Measurements from ENCODE around the gene NCLN.
"Not testable (repeated sequence)": the region's sequence is repeated elsewhere in the genome, so short reads cannot be mapped to it uniquely, and the experiment has no call there.

Gene NCLN

DNA sequence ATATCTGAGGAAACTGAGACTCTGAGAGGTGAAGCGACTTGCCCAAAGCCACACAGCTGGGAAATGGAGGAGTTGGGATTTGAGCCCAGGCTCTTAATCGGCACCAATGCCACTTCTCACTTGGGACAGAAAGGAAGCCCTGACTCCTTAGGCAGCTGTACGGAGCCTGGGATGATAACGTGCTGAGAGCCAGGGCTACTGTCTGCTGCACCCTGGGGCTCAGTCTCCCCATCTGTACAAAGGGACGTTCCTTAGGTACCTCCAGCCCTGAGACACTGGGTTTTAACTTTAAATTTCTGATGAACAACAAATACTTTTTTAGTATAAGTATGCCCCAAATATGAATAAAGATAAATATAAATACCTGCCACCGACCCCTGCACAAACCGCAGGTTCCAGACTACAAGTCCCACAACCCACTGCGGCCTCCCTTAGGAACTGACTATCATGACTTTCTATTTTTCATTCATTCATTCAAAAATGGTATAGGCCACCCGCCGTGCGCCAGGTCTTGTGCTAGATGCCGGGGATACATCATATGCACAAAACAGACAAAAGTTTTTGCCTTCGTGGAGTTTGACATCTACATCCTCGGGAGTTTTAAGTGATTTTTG is 776 bp upstream of the NCLN start:
- DNase-seq = no peak

DNA sequence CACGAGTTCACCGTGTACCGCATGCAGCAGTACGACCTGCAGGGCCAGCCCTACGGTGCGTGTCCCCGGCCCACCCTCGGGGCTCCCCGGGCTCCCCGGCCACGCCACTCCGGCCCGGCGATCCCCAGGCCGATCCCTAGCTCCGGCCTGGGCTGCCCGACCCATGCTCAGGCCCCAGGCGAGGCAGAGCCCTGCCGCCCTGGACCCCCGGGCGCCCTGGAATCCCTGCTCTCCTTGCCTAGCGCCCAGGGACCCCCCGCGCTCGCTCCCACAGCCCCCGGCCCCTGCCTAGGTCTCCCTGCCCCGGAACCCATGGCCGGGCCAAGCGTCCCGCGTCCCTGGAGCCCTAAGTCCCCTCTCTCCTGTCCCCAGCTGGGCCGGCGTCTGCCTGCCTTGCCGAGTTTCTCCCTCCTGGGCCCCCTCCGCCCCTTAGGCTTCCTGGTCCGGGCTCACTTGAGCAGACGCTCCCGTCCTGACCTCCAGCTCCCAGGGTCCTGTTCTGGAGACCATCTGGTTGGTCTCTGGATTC is 494 bp downstream of the NCLN start:
- DNase-seq = no peak

DNA sequence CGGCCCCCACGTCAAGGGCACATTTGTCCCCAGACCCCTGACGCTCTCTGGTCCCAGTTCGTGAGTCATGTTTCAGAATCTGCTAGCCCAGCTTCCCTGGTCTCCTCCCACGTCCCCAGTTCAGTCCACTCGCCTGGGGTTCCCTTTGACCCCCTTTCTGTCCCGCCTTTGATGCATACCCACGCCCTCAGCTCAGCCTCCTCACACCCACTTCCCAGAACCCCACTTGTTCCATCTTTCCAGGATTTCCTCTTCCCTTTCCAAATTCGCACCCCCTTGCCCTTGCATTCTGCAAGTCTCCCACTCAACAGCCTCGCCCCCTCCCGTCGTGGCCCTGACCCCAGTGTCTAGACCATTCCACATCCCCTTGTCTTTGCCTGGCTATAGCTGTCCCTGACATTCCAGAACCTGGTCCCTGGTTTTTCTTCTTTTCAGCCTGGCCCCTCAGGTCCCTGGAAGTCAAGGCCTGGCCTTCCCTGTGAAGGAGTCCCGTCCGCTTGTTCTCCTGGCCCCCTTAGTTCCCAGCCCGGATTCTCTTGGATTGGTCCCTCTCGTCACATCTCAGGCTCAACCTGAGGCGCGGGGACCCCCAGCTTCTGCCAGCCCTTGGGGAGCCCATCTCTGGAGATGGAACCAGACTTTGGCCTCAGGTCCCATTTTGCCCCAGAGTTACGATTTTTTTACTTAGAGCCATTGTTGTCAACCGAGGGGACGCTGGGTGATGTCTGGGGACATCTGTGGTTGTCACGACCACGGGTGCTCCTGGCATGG is 1.3 kb downstream of the NCLN start:
- DNase-seq = no peak

DNA sequence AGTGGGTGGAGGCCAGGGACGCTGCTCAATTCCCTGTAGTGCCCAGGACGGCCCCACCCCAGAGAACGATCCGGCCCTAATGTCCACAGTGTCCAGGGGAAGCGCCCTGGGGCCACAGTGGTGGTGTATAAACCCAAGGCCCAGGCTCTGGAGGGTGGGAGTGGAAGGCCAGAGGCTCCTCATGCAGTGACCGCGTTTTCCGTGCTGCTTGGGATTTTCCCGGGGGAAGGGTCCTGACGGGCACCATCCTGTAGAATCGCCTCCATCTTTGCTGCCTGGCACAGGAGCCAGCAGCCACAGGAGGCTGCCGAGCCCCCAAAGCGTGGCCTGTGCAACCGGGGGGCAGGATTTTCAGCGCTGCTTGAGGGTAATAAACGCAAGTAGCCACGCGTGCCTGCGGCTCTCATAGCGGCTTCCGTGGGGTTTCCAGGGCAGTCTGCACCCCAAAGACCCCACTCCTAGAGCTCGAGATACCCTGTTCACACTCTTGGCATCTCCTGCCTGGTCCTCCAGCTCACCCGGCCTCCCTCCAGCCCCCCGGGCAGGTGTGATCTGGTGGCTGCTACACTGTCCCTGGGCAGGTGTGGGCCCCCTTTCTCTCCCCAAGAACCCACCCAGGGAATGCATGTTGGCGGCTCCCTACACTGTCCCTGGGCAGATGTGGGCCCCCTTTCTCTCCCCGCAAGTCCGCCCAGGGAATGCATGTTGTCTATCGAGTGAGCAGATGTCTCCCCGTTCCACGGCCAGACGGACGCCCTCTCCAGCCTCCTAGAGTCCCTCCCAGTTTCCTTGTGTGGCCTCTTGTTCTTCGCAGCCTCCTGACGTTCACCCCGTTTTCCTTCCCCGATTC is 2.2 kb downstream of the NCLN start:
- DNase-seq = no peak

DNA sequence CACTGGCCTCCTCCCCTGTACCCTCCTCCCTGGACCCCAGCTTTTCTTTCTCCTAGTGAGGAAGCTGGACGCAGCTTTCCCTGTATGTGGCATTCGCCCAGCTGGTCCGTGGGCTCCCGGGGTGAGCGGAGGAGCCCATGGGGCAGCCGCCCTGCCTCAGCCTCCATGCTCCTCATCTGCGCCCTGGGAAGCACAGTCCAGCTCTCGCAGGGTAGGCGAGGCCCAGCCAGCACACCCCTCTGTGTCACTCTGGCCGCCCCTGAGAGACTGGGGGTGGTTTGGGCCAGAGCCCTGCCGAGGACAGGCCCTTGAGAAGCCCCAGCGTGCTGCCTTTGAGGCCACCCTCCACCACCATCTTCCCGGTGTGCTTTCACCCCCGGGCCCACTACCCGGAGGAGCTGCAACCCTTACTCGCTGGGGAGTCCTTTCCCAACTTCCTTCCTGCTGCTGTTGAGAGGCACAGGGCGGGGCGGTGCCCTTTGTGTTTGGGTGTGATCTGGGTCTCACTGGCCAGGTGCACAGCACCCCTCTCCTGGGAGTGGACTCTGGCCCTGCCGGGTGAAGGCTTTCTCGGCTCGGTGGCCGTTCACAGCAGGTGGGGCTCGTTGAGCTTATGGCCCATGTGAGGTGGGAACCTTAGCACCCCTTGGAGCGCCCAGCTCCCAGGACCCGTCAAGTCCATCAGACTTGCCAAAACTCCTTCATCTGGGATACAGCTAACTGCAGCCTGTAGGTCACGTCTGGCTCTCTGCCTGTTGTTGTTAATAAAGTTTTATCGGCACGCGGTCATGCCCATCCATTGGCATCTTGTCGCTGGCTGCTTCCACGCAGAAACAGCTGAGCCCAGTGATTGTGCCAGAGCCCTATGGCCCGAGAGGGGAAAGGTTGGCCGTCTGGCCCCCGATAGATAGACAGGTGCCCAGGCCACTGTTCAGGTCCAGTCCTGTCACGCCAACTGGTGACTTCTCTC is 3.2 kb downstream of the NCLN start:
- no peak for DNase-seq

DNA sequence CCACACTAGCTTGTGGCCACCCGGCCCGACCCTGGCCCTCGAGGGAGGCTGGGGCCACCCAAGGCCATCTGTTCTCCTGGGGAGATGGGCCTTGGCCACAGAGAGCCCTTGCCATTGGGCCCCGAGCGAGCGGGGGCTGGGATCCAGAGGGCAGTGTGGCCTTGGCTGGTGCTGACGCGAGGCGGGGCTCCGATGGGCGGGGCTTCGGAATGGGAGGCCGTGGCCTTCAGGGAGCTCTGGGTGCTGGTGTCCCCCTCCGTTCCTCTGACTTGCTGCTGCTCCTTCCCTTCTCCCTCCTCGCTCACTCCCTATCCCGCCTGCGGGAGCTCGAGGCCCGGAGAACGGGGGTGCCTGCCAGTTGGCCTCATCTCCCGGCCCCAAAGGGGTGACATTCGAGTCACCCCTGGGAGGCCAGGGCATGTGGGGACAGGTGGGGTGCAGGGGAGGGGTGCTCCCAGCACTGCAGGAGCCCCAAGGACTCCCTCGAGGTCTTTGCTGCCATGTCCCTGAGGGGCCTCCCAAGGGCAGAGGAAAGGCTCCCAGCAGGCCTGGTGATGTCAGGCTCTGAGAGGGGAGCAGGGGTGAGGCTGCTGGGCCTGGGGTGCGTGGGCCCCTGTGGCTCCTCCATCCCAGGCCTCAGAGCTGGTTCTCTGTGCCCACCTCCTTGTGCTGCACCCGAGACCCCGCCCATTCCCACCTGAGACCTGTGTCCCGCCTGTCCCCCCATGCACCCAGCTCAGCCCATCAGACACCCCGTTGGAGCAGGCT is 4.2 kb downstream of the NCLN start:
- no peak for DNase-seq

DNA sequence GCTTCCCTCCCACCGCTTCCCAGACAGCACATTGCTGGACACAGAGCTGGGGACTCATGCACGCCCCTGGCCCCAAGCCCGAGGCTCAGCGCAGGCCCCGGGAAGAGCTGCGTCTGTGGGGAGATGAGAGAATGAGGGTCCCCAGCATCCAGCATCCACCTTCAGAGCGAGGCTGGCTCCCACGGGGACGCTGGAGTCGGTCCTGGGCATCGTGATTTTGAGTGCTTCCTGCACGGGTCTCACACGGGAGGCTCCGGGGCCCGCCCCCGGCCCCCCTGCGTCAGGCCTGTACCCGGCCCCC is 4.7 kb downstream of the NCLN start:
- no peak for DNase-seq

DNA sequence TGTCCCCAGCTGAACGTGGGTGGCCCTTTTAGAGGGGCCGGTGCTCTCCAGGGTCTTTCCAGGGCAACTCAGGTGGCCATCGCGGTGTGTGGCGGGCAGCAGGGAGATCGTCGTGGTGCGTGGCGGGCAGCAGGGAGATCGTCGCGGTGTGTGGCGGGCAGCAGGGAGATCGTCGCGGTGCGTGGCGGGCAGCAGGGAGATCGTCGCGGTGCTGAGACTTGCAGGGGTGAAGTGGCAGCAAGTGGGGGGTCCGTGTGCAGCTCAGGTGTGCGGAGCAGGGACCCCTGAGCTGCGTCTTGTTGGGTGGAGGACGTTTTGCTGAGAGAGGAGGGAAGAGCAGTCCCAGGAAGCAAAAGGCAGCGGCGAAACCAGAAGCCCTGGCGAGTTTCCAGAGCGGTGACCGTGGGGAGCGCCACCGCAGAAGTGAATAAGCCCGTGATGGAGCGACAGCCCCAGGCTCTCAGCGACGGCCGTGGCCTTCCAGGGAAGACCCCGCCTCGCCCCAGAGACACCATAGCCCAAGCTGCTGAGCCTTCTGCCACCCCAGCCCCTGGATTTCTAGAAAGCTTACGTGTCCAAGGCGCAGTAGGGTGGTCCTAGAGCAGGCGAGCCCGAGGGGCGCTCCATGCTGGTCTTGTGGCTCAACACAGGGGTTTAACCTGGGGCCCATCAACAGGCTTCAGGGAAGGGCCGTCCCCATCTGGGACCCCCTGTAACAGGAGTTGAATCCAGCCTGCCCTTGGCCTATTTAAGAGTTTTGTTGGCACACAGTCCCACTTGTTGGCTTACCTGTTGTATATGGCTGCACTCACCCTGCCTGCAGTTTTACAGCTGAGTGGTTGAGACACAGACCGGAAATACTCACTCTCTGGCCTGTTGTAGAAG is 5.4 kb downstream of the NCLN start:
- no peak for DNase-seq

DNA sequence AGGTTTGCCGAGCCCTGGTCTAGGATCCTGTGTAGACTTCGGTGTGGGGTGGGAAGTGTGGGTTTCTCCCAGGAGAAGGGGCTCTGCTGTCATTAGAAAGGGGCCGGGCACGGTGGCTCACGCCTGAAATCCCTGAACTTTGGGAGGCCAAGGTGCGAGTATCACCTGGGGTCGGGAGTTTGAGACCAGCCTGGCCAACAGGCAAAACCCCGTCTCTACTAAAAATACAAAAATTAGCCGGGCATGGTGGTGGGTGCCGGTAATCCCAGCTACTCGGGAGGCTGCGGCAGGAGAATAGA is 6.0 kb downstream of the NCLN start:
- DNase-seq = not testable (repeated sequence)

DNA sequence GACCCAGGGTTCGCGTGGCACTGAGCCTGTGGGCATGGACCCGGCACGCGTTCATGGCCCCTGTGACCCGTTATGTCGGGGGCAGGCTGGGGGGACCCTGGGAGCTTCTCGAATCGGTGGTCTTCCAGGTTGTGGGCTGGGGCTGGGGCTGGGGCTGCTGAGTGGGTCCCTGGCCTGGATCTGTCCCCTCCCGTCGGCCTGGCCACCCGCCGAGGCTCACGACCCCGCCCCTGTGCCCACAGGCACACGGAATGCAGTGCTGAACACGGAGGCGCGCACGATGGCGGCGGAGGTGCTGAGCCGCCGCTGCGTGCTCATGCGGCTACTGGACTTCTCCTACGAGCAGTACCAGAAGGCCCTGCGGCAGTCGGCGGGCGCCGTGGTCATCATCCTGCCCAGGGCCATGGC is 6.5 kb downstream of the NCLN start:
- DNase-seq = no peak

DNA sequence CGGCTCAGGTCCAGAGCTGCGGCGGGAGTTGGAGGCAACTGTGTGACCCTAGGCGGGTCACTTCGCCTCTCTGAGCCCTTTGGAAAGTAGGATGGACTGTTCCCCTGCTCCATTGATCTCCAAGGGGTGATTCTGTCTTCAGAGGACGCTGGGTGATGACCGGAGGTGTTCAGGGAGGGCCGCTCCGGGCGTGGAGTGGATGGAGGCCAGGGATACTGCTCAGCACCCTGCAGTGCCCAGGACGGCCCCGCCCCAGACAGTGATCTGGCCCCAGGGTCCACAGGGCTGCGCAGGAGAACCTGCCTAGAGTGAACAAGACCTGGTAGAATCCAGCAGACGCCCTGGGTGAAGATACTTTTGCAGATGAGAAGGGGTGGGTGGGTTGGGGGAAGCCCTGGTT is 7.0 kb downstream of the NCLN start:
- DNase-seq = no peak

DNA sequence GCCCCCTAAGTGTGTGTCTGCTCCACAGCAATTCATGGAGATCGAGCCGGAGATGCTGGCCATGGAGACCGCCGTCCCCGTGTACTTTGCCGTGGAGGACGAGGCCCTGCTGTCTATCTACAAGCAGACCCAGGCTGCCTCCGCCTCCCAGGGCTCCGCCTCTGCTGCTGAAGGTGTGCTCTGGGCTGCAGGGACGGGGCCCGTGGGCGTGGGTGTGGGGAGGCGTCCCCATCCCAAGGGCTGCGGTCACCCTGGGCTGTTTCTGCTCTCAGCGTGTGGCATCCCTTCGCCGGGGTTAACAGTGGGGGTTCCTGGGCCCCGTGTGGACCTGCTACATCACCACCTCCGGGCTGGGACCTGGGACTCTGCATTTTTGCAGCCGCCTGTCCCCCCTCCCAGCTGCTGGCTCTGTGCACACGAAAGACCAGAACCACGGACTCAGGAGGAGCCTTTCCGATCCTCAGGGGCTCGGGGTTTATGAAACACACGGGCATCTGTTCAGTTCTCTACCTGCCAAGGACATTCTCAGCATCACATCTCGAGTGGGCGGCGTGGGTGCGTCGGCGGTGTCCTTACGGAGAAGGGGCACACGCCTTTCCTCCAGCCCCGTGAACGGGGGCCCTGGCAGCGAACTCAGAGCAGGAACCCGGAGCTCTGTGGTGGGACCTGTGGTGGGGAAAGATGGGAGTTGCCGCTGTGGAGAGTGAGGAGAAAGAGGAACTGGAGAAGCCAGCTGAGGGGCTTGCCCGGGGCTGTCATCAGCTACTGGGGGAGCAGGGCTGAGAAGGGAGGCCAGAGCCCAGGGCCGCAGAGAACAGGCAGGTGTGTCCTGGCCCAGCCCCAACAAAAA is 7.8 kb downstream of the NCLN start:
- no peak for DNase-seq

DNA sequence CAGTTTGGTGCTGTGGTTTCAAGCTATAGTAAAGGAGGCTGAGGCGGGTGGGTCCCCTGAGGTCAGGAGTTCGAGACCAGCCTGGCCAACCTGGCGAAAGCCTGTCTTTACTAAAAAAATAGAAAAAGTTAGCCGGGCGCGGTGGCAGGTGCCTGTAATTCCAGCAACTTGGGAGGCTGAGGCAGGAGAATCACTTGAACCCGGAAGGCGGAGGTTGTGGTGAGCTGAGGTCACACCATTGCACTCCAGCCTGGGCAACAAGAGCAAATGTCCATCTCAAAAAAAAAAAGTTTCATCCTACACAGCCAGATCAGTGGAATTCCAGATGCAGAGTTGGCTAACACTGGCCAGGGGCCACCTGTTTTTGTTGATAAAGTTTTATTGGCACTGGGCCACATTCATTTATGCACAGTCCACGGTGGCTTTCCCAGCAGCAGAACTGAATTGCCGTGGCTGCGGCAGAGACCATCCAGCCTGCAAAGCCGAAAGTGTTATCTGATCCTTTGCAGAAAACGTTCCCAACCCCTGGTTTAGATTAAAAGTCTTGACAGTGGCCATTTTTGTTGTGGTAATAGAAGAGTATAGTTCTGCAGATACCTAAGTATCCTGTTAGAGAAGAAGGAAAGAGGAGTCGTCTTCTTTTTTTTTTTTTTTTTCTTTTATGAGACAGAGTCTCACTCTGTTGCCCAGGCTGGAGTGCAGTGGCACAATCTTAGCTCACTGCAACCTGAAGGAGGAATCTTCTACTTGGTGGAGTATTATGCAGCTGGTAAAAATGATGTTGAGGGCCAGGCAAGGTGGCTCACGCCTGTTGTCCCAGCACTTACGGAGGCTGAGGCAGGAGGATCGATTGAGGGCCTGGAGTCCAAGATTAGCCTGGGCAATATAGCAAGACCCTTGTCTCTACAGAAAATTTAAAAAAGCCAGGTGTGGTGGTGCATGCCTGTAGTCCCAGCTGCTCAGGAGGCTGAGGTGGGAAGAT is 8.7 kb downstream of the NCLN start:
- no peak for DNase-seq

DNA sequence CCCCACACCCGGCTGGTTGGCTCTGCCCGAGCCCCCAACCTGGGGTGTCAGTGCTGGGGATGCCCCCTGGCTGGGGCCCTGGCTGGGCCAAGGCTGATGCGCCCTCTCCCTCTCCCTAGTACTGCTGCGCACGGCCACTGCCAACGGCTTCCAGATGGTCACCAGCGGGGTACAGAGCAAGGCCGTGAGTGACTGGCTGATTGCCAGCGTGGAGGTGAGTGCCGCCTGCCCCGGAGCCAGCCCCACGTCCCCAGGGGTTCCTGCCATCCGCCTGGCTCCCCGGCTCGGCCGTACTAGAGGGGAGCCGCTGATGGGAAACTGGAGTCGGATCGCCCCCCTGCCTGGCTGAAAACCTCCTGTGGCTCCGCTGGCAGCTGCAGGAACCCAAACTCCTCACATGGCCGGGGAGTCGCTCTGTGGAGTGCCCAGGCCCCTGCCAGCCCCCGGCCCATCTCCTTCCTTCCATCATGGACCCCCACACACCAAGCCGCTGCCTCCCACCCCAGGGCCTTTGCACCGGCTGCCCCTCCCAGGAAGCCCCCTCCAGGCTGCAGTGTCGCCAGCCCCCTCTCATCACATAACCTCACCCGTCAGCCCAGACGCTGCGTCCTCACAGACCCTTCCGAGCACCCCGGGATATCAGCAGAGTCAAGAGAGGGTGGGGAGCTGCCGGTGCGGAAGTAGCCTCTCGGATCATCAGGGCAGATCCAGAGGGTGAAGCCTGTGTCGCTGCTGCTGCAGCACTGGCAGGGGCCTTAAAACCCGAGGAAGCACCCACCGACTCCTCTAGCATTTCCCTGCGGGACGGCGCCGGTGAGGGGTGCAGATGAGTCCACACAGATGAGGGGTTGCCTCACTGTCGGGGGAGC is 10.6 kb downstream of the NCLN start:
- DNase-seq = no peak

DNA sequence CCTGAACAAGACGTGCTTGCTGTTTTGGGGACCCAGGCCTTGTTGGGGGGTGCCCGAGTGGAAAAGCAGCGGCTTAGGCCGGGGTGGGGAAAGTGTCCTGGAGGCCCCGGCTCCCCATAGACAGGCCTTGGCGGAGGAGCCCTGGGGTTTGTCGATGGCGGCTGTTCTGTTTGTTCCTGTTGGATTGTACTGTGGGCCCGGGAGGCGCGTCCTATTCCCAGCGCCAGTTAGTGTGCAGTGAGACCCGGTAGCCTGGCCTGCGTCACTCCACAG is 11.1 kb downstream of the NCLN start:
- DNase-seq = no peak

DNA sequence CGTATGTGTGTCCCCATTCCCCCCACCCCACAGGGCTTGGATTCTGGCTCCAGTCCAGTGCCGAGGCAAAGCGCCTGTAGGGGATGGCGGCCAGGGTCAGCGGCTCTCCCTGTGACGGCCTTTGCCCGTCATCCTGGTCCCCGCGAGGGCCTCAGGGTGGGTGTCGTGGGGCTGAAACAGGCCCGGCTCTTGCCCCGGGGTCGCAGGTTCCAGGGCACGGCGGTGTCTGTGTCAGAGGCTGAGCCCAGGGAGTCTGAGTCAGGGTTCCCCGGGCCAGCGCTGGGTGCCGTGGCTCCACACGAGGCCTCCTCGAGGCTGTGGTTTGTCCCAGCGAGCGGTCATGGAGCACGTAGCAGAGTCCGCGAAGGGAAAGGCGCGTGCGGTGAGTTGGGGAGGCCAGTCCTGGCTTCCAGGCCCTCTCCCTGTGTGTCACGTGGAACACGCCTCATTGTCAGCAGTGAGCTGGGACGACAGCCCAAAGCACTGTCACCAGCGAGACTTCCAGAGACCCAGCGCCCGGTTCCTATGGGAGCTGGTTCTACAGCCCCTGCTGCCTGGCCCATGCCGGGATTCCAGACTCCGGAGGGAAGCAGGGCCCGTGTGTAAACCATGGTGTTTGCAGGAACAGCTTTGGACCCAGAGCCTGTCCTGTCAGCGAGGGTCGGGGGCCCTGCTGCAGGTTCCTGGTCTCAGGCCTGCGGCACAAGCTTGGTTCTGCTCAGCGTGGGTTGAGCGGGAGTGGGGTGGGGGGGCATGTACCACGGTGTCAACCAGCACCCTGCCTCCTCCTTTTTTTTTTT is 13.4 kb downstream of the NCLN start:
- no peak for DNase-seq

DNA sequence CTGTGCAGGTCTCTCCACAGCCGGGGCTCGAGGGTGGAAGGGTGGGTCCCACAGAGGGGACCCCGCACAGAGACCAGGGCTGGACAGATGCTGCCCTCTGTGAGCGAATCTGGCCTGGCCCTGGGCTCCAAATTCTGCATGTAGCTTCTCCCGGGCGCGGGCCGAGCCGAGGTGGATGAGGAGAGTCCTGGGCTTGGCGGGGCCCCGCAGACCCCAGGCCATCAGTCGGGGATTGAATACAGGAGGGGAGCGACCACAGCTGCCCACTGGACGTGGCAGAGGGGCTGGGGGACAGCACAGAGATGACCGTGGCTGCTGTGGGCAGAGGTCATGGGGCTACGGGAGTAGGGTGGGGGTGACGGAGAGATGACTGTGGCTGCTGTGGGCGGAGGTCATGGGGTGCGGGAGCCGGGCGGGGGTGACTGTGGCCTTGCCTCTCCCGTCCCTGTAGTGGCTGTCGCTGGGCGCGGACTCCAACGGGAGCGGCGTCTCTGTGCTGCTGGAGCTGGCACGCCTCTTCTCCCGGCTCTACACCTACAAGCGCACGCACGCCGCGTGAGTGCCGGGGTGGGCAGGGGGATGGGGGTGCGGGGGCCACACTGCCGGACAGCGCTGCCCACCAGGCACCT is 15.5 kb downstream of the NCLN start:
- no peak for DNase-seq

Measured in CD4-positive, alpha-beta T cell treated with Interleukin-17A for 1 hour (primary cell).